Keratinocyte (primary cell): Measurements from ENCODE around the gene SLC66A1. TPM values are rescaled to one million over a fixed set of nuclear protein-coding genes. Genes with fewer than 3 reads are reported as not detected.

Experiments used
- DNase-seq: peaks from one replicate; pipeline ENCODE4 v3.0.0-alpha.2; 2011; ENCODE audit warnings: low read depth, missing footprints, low spot score
- FAIRE-seq: peaks from 2 replicates; lab custom pipeline; 2011; peaks lifted over from hg19 to GRCh38; lab: Jason Lieb, UNC
- H2AFZ ChIP-seq: 2 replicates; pipeline ENCODE4 v1.6.0; 2012; ENCODE audit warnings: low read length, control low read depth, inconsistent platforms; ENCODE audit not compliant: control insufficient read depth
- H3K27ac ChIP-seq: 2 replicates; pipeline ENCODE4 v1.5.1; 2011; ENCODE audit warnings: low read length; ENCODE audit not compliant: control insufficient read depth, insufficient read depth
- H3K27me3 ChIP-seq: 3 replicates; pipeline ENCODE4 v1.6.0; 2011; ENCODE audit warnings: low read length; ENCODE audit not compliant: control insufficient read depth, insufficient read depth; ENCODE audit errors: extremely low read depth
- H3K36me3 ChIP-seq, 2 experiments: 2 replicates in 1 of 2; 3 replicates in 1 of 2; pipeline ENCODE4 v1.5.1; 2011; ENCODE audit warnings: low read length in 2 of 2, mild to moderate bottlenecking in 1 of 2; ENCODE audit not compliant: control insufficient read depth in 2 of 2, insufficient read depth in 2 of 2; ENCODE audit errors: extremely low read depth in 1 of 2
- H3K4me1 ChIP-seq: 3 replicates; pipeline ENCODE4 v1.5.1; 2011; ENCODE audit warnings: low read length; ENCODE audit not compliant: control insufficient read depth, insufficient read depth; ENCODE audit errors: extremely low read depth
- H3K4me2 ChIP-seq: 3 replicates; pipeline ENCODE4 v1.6.0; 2011; ENCODE audit warnings: low read depth, low read length; ENCODE audit not compliant: control insufficient read depth, insufficient read depth; ENCODE audit errors: extremely low read depth
- H3K4me3 ChIP-seq, 3 experiments: fragments of 200-600 bp in 1 of 3; sonication (generic) in 1 of 3; 2 replicates in 2 of 3; 3 replicates in 1 of 3; pipeline ENCODE4 v1.5.1; 2011 to 2016; ENCODE audit warnings: low read length in 3 of 3, mild to moderate bottlenecking in 3 of 3, control low read depth in 2 of 3, inconsistent platforms in 1 of 3, low read depth in 1 of 3, mixed read lengths in 1 of 3, mixed run types in 1 of 3, moderate library complexity in 1 of 3; ENCODE audit not compliant: control insufficient read depth in 2 of 3, insufficient read depth in 2 of 3; ENCODE audit errors: extremely low read depth in 1 of 3
- H3K79me2 ChIP-seq: 2 replicates; pipeline ENCODE4 v1.6.0; 2012; ENCODE audit warnings: low read length; ENCODE audit not compliant: control insufficient read depth, insufficient read depth
- H3K9ac ChIP-seq: 3 replicates; pipeline ENCODE4 v1.6.0; 2011; ENCODE audit warnings: low read length; ENCODE audit not compliant: control insufficient read depth, insufficient read depth; ENCODE audit errors: extremely low read depth
- H3K9me1 ChIP-seq: 3 replicates; pipeline ENCODE4 v1.6.0; 2011; ENCODE audit warnings: low read length; ENCODE audit not compliant: control insufficient read depth, insufficient read depth; ENCODE audit errors: extremely low read depth
- H3K9me3 ChIP-seq: 2 replicates; pipeline ENCODE4 v1.5.1; 2012; ENCODE audit warnings: low read depth, low read length; ENCODE audit not compliant: control insufficient read depth
- H4K20me1 ChIP-seq: 3 replicates; pipeline ENCODE4 v1.6.0; 2011; ENCODE audit warnings: low read length; ENCODE audit not compliant: control insufficient read depth, insufficient read depth; ENCODE audit errors: extremely low read depth
- CTCF ChIP-seq, 3 experiments: IDR thresholded peaks in 1 of 3; conservative IDR thresholded peaks in 1 of 3; optimal IDR thresholded peaks in 1 of 3; 2 replicates in 2 of 3; 3 replicates in 1 of 3; pipeline versions ENCODE3 to v1.5.1; 2011; ENCODE audit warnings: low read length in 3 of 3, mild to moderate bottlenecking in 3 of 3, moderate library complexity in 2 of 3, control low read depth in 1 of 3, inconsistent platforms in 1 of 3; ENCODE audit not compliant: insufficient read depth in 2 of 3; ENCODE audit errors: extremely low read depth in 1 of 3
- EZH2 ChIP-seq: IDR thresholded peaks from one replicate; pipeline ENCODE4 v1.6.1; 2012; ENCODE audit warnings: inconsistent platforms, mild to moderate bottlenecking, low read length, moderate library complexity
- dilution Hi-C: fragments of 300-500 bp; cut with MboI; formaldehyde crosslinking; loops from one replicate; pipeline ENCODE4 v1.7.0; 2020; ENCODE audit warnings: low sequenced_read_pairs; ENCODE audit not compliant: extremely low pct_ligation_motif_present
- polyA plus RNA-seq, 5 experiments: library from polyadenylated mRNA; depleted of rRNA in 3 of 5; stranded (reverse) in 3 of 5; stranded (forward) in 1 of 5; unstranded in 1 of 5; fragments of >200 nt; gene quantifications; 1 replicate in 1 of 5; 2 replicates in 3 of 5; 3 replicates in 1 of 5; pipeline versions ENCODE4 v1.2.1 to v1.2.3, GENCODE V29; 2011 to 2012; ENCODE audit warnings: missing spikeins in 2 of 5, low read depth in 1 of 5, low replicate concordance in 1 of 5

Gene SLC66A1
- polyA plus RNA-seq, 1 donor (not counting 4 experiments of a cell fraction or from before 2014, with no cell fraction given), result 8.0 TPM

- H3K36me3 ChIP-seq, result peaks cover 19 to 23% of the 10 kb centered on the region in 2 experiments
- FAIRE-seq, result no peak
- H3K27ac ChIP-seq, result no peak overlapping the region
- H3K4me3 ChIP-seq, result no peak overlapping the region
- no peak for DNase-seq
- dilution Hi-C loops, result no loop called here
- H4K20me1 ChIP-seq, result no peaks in the 10 kb centered on the region
- H3K27me3 ChIP-seq, result no peaks in the 10 kb centered on the region
- H3K9me1 ChIP-seq, result peaks cover 2% of the 10 kb centered on the region
- H3K79me2 ChIP-seq, result peaks cover 9% of the 10 kb centered on the region
- no peak overlapping the region for H3K4me2 ChIP-seq
- no peaks in the 10 kb centered on the region for H3K9me3 ChIP-seq
- no peak overlapping the region for H2AFZ ChIP-seq
- H3K4me1 ChIP-seq, result peaks cover 37% of the 10 kb centered on the region
- no peak for TF ChIP-seq EZH2
- no peak for TF ChIP-seq CTCF (optimal IDR thresholded peaks at IDR 0.05 in 1 of 3, IDR thresholded peaks at IDR 0.05 in 1 of 3, conservative IDR thresholded peaks at IDR 0.05 in 1 of 3; ENCODE audit: extremely low read depth in 1 of 3, insufficient read depth in 2 of 3, low read length in 3 of 3)
- H3K9ac ChIP-seq, result no peak overlapping the region
Observed at GRCh38 chr1:19371226-19372135, 59.4 kb downstream of the SLC66A1 start.

- H3K9me1 ChIP-seq, result peaks cover 2% of the 10 kb centered on the region
- H3K9me3 ChIP-seq, result no peaks in the 10 kb centered on the region
- H3K27me3 ChIP-seq, result no peaks in the 10 kb centered on the region
- no peak overlapping the region for H3K4me2 ChIP-seq
- no peaks in the 10 kb centered on the region for H4K20me1 ChIP-seq
- H3K36me3 ChIP-seq, result peaks cover 23 to 27% of the 10 kb centered on the region in 2 experiments
- H2AFZ ChIP-seq, result no peak overlapping the region
- H3K4me1 ChIP-seq, result peaks cover 31% of the 10 kb centered on the region
- H3K79me2 ChIP-seq, result peaks cover 9% of the 10 kb centered on the region
- no peak for DNase-seq
- H3K9ac ChIP-seq, result no peak overlapping the region
- no peak overlapping the region for H3K27ac ChIP-seq
- no peak for TF ChIP-seq CTCF (optimal IDR thresholded peaks at IDR 0.05 in 1 of 3, IDR thresholded peaks at IDR 0.05 in 1 of 3, conservative IDR thresholded peaks at IDR 0.05 in 1 of 3; ENCODE audit: extremely low read depth in 1 of 3, insufficient read depth in 2 of 3, low read length in 3 of 3)
- no peak for FAIRE-seq
- H3K4me3 ChIP-seq, result no peak overlapping the region
- dilution Hi-C loops, result no loop called here
Observed at GRCh38 chr1:19372136-19372514, 60.0 kb downstream of the SLC66A1 start.
